Measurements from ENCODE around the gene GRIA2.
"Not testable (repeated sequence)": the region's sequence is repeated elsewhere in the genome, so short reads cannot be mapped to it uniquely, and the experiment has no call there.

Gene GRIA2

DNA sequence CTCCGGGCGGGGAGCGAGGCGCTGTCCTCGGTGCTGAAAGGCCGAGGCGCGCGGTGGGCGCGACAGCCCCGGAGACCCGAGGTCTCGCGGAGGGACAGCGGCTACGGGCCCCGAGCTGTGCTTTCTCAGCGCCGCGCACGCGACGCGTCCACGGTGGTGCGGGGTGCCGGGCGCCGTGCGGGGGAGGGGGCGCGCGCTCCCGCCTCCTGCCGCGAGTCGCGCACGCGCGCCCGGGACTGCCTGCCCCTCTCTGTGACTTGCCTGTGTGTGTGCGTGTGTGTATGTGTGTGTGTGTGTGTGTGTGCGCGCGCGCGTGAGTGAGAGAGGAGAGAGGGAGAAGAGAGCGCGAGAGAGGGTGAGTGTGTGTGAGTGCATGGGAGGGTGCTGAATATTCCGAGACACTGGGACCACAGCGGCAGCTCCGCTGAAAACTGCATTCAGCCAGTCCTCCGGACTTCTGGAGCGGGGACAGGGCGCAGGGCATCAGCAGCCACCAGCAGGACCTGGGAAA lies at the start of gene GRIA2:
Gene GRIA2 (plus strand): TSS at position 358 of the 511 bp plus-strand sequence. CDS start 315 bp downstream, outside the sequence.
- no peak for DNase-seq

DNA sequence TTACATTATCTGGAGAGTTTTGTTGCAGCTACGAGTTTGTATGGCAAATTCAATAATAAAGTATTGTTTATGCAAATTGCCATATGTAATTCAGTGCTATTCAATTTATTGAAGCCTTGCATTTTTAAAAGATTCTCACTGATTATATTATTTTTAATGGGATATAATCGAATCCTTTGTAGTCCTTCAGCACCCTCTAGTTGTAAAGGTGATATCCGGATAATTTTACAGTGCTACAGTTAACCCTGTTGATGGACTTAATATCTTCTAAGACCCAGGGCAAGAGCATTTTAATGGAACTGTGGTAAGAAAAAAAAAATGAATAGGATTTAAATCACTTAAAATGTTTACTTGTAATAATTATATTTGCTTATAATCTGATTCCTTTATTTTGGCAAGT lies 48.5 kb upstream of the GRIA2 start:
- no peak for DNase-seq

DNA sequence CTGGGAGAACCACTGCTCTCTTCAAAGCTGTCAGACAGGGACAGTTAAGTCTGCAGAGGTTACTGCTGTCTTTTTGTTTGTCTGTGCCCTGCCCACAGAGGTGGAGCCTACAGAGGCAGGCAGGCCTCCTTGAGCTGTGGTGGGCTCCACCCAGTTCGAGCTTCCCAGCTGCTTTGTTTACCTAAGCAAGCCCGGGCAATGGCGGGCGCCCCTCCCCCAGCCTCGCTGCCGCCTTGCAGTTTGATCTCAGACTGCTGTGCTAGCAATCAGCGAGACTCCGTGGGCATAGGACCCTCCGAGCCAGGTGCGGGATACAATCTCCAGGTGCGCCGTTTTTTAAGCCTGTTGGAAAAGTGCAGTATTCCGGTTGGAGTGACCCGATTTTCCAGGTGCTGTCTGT lies 40.3 kb upstream of the GRIA2 start:
- not testable (repeated sequence) for DNase-seq

DNA sequence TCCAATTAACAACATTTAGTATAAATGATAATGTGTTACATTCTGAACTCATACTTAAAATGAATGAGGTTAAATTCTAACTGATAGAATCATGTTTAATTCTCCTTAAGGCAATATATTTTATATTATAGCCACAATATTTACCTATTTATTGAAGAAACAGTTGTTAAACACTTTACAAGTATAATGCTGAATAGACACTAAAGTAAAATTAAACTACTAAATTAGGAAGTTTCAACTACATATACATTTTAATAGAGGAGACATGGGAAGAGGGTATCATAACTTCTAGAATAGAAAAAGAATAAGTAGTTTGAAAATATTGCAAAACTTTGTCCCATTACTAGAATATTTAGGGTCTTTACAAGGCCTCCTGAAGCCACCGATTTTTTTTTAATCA lies 36.2 kb upstream of the GRIA2 start:
- DNase-seq: no peak

DNA sequence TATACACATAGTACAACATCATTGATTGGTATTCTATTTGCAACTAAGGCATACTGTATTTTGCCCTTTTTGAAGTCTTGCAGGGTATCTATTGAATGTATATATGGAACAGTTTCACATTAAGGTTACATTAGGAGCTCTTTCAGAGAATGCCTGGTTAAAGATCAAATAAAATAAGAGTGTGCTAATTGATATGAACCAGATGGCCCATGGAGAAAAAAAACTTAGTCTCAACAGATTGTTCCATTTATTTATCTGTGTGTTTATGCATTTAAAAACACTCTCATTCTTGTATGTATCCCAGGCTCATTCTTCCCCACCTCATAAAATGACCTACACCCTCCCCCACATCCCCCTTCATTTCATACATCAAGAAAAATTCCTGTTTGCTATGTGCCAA lies 35.2 kb upstream of the GRIA2 start:
- DNase-seq: no peak

DNA sequence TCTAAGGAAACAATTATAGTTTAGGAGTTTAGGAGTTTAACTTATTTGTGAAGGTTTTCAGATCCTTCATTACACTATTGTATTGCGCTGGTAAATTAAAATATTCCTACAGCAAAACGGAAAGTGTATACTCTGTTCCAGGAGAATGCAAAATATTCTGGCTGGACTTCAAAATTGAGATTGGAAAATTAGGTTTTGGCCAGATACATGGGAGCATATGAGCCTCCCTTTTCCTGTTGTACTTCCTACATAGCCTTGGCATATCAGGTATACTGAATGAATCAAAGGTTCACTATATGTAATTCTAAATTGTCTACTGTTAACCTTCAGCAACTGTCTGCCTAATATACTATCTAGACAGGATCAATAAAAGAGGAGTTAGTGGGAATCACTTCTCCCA lies 25.2 kb upstream of the GRIA2 start:
- DNase-seq: no peak

DNA sequence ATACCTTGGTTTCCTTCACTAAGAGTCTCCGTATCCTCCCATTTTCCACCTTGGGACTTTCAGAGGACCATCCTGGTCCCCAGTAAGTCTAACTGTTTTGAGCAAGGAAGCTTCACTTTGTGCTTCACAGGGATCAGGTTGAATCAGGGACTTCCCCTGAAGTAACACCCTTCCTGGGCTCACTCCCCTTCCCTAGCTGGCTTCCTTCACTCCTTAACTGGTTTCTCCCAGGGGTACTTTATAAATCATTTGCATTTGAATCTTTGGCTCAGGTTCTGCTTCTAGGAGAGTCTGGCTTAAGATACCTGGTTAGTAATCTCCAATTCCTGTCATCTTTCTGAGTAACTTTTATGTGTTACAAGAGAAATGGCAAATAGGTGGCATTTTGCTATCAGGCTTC lies 24.5 kb upstream of the GRIA2 start:
- no peak for DNase-seq

DNA sequence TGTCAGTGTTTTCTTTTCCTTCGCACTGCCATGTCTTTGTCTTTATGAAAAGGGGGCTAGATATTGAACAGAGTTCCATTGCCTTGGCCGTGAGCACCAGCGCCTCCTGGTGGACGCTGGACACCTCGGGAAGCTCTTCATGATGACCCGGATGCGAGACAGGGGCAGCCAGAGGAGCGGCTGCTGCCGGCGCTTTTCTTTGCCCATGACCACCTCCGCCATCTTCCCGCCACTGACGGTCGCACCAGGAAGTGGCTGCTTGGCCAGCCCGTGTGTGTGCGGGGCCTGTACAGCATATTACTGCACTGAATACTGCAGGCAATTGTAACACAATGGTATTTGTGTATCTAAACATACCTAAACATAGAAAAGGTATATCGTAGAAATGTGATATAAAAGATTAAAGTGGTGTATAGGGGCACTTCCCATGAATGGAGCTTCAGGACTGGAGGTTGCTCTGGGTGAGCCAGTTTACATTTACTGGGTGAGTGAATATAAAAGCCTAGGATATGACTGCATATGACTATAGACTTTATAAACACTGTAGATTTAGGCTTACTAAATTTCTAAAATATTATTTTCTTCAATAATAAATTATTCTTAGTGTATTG lies 15.8 kb upstream of the GRIA2 start:
- DNase-seq: no peak

DNA sequence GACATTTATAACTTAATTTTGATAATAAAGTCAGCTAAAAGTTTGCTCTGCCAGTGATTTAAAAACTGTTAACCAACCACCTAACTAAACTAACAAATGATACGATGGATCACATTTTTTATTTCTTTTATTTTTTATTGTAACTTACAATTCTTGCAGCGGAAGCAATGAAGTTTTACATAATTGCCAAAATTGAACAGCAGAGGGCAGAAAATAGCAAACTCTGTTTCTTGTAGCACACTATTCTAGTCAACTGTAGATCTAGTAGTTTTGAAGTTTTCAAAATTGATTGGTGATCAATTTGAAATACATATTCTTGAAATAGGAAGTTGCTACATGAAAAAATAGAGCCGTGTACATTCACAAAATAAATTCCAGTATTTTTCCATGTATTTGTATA lies 2.8 kb upstream of the GRIA2 start:
- peak; percentile 15 for DNase-seq

DNA sequence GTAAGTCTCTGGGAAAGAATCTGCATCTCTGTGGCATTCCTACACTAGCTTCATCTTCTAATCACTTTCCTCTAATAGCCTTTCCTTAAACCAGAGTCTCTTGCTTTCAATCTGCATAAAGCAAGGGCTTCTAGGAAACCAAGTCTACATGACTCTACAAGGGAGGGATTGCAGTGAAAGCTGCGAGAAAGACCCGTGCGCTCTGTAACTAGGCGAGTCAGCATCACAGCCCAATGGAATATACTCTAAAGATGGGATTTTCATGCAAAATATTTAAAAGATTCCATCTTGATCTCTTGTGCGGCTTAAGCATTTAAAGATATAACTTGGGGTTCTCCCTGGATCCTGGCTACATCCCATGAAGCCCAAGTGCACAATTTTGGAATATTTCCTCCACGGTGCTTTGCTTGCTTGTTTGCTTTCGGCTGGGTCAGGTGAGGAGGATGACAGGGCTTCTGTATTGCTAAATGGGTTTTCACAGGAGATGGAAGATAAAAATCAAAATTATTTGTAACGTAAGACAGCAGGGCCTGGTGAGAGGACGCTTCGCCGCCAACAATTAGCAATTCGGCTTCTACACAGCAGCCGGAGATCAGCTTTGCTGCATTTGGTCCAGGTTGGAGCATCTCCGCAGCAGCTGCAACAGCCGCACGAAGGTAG lies 687 bp upstream of the GRIA2 start:
- DNase-seq: no peak

DNA sequence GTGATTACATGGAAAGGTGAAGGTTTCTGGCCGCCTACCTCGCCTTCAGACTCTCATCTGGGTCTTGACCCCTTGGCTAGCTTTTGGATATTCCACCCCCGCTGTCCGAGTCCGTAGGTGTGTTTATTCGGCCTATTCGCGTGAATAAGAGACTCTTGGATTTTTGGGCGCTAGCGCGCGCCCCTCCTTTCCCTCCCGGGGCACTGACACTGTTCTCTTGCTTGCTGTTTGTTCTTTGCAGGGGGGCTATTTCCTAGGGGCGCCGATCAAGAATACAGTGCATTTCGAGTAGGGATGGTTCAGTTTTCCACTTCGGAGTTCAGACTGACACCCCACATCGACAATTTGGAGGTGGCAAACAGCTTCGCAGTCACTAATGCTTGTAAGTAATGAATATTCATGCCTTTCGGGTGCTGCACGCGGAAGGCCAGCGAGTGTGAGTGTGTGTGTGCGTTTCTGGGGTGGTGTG lies 932 bp downstream of the GRIA2 start:
- DNase-seq: no peak

DNA sequence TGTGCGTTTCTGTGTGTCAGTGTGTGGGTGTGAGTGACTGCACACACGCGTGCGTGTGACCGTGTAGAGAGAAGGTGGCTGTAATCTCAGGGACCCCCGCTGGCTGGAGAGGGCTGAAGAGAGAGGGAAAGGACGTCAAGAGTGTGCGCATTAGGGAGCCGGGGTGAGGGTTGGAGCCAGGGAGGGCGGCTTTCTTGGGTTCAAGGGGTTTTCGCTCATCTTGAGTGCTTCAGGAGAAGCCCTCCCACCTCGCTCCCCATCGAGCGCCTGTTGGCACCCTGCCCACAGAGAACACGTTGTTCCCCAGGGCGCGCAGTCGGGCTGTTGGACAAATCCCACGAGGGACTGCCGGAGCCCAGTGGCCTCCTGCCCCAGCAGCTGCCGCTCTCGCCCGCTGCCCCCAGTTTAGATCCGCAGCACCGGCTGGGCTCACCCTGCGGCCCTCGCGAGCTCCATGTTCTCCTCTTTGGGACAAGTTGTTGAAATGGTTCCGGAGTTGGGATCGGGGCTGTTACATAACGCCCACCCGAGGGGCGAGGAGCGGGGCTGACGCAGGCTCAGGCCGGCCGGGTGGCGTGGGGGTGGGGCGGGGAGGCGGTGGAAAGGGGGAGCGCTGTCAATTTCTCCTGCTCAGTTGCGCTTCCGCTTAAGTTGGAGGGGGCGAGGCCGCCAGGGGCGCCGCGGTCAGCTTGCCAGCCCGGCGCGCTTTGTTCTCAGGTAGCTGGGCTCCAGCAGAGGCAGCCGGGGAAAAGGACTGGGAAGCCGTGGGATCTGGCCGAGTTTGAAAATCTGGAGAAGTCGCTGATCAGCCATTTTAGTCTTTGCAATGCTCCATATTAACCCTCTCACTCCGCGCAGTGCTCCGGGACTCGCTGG lies 1.6 kb downstream of the GRIA2 start:
- DNase-seq: no peak

DNA sequence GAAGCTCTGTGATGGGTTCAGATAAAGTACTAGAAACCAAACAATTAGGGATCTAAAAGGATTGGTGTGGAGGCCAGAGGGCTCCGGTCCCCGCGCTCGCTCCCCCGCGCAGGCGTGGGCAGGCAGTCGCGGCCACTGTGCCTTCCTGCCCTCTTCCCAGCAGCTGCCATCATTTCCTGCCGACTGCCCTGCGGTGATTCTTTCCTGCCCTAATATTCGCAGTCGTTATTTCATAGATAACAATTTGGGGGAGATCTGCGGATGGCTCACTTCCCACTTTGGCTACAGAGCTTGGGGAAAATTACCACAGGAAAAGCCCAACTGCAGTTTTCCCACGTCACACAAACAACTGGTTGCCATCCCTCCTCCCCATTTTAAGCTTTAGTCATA lies 2.2 kb downstream of the GRIA2 start:
- DNase-seq: no peak

DNA sequence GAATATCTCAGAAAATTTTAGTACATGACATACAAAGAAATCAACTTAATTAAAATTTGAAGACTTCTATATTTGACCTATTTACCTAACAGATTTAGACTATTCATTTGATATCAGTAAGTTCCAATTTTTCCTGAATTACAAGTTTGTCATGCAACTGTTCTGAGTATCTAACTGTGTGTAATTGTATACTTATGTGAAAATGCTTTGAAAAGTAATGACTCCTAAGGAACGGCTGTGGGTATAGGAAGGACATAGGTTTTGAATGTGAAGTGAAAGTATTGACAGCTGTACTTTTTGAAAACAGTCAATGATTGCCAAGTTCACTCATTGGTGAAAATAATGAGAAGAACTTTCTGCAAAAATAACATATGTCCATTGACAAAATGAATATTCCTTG lies 2.9 kb downstream of the GRIA2 start:
- no peak for DNase-seq

DNA sequence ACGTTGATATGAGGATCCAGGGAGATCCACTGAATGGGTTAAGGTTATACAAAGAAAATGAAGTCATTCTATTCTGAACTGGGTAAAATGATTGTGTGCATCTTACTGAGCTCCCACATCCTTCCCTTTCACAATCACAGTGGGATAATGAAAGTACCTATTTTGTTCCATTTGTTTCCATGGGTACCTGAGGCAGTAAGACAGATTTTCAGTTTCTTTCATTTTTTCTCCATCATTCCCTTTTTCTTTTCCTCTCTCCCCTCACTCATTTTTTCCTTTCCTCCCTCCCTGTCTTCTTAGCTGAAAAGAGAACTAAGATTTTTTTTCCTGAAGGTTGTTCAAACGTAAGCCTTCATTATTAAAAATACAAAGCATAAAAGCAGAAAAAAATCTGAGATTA lies 4.6 kb downstream of the GRIA2 start:
- no peak for DNase-seq

DNA sequence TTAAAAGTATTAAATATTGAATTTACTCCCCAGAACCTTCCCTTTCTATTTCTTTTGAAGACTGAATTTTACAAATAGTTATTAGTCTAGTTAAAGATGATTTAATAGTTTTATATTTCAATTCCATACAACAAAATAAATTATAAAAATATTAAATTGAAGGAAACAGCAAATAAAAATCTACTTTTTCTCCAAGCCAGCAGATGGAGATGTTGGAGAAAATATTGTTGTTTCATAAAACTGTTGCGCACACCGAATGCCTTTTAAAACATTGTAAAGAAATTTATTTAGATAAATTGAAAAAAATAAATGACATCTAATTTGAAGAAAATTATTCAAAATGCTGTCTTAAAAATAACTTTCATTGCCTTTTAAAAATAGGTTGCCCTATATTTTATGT lies 5.5 kb downstream of the GRIA2 start:
- DNase-seq: no peak

DNA sequence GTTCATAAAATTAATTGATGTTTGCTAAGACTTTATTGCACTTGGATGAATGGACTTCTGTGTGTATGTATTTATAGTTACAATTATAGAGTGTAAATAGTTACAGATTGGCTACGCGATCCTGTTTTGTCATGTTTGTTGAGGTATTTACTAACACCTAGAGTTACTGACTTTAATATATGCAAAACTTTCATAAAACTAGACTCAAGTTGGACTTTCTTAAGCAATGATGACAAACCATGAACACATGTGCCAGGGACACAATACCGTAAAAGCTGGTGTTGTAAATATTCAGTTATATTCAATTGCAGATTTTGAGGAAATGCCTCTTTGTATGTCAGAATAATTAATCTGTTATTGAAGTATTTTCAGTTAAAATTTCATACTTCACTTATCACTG lies 6.1 kb downstream of the GRIA2 start:
- no peak for DNase-seq

DNA sequence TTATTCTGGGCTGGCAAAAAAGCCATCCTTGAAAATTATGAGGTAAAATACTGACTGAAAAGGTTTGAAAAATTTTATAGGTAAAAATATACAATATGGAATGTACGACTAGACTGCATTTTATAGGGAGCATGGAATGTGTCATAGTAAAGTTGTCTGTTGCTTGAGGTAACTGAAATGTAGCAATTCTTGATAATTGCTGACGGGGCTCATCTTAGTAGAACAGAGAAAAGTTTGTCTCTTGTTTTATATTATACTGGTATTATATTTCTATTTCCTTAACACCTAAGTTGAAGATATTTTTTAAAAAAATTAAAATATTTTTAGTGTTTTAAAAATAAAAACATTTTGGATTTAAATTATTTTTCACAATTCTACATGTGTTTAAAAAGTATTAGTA lies 11.0 kb downstream of the GRIA2 start:
- no peak for DNase-seq

DNA sequence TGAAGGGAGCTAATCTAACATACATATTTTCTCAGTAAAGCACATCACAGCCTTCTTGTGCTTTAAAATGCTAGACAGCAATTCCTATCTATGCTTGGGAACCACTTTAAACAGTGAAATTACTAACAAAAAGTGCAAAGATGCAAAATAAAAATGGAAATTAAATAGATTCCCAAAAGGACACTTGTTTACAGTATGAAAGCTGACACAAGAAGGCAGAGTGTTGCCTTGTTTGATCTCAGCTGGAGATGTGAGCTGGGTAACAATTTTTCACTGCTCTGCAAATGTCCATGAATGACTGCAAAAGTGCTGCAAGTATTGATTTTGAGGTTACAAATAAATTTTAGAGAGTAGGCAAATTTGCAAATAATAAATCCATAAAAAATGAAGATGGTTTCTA lies 22.3 kb downstream of the GRIA2 start:
- DNase-seq: no peak

DNA sequence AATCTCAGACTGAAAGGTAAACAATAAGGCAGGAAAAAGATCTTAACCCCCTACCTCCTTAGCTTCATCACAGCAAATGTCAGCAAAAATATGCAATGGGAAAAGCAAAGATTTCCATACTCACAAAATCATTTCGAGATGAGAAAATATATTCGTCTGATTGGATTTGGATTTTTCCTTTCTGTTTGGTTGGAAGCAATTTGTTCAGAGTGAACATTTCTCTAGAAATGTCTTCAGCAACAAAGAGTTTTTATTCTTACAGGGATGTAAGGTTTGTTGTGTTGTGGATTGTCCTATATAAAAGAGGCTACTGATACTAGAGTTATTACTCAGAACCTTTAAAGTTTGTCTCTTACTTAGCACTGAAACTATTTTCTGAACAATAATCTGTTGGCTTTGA lies 23.8 kb downstream of the GRIA2 start:
- no peak for DNase-seq

DNA sequence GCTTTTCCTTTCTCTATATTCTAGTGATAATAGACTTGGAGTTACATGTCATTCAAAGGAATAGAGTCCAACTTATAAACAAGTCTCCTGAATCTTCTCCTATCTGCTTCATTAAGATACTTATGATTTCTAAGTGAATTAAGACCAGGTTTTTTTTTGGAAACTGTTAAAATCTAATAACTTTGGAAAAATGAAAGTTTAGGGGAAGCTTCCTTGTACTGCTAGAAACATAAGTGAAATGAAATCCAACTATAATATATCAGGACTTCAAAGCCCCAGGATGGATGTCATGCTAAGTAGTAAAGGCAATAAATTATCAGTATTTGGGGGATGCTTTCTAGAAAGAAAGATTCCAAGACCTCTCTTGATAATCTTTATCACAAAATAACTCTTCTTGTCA lies 24.8 kb downstream of the GRIA2 start:
- DNase-seq: no peak

DNA sequence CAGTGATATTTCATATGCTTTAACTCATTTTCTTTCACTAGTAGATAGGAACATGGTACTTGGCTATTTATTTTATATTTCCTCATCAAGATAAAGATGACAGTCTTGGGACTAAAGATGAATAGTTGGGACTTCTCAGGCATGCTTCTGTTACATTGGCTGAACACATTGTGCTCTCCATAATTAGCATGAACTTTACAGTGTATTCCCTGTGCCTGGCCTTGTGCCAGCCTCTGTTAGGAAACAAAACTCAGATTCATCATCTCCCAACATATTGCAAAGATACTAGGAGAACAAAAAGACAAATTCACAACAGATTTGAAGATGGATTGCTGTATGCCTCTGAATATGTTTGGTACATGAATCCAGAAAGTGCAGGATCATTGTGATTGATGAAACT lies 26.4 kb downstream of the GRIA2 start:
- DNase-seq: no peak

DNA sequence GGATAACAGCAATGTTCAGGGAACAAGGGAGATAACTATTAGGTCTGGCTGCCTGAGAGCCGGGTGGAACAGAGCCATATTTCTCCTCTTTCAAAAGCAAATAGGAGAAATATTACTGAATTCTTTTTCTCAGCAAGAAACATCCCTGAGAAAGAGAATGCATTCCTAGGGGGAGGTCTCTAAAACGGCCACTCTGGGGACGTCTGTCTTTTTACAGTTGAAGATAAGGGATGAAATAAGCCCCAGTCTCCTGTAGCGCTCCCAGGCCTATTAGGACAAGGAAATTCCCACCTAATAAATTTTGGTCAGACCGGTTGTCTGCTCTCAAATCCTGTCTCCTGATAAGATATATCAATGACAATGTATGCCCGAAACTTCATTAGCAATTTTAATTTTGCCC lies 37.6 kb downstream of the GRIA2 start:
- DNase-seq: not testable (repeated sequence)

DNA sequence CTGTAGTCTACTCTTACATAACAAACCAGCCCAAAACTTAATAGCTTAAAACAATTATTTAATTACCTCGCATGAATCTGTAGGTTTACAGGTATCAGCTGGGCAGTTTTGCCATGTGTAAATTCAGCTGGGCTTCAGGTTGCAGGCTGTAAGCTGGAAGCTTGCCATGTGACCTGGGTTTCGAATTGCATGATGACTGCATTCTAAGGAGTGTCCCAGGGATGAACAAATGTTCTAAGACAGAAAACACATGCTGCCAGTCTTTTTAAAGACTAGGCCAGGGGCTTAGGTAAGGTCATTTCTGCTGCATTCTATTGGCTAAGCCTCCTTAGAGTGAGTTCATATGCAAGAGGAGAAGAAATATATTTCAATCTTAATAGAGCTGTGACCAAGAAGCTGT lies 44.8 kb downstream of the GRIA2 start:
- no peak for DNase-seq
